Activated CD4-positive, alpha-beta T cell treated with anti-CD3 and anti-CD28 coated beads, Interleukin-2, amount 50 U/mL, for 16 hours (primary cell): ENCODE measurements around the gene PPP1R10.

Source experiments
- DNase-seq: peaks from one replicate; pipeline ENCODE4 v3.0.0-alpha.2; 2020

PPP1R10 gene

GRCh38 chr6:30555816-30556065 is 61.3 kb downstream of the PPP1R10 start:
- DNase-seq, result no peak

DNA sequence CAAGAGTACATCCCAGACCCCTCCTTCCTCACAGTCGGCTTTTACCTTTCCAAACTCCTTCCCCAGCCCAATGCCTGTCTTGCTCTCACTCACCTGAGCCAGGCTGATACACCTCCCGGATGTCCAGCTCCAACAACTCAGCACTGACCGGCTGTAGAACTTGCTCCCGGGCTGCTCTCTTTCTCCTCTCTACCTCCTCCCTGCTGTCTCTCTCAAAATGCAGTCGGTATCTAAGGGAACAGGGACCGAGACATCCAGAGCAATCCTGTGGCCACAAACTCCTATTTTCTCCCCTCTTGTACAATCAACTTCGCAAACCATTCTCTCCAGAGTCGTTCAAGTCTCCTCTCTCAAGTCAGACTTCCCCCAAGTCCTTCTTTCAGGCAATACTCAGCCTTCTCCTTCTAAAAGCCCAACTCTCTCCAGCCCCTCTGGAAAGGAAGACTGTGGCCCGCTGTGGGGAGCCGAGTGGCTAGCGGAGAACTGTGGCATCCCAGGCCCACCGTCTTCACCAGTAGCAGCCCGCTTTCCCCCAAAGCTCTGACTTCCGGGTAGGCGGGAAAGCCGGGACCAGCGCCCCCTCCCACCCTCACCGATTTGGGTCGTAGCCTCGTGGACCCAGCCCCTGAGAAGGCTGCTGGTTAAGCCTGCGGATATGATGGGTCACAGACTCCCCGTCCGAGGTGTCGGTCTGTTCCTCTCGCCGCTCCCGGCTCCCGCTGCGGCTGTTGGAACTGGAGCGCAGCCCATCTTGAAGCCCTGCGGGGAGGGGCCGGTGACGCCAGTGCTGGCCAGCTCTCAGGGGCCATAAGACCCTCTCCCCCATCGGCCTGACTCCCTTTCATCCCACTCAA is 61.9 kb downstream of the PPP1R10 start:
- DNase-seq, result no peak

- DNase-seq, result no peak
Measured at GRCh38 chr6:30554404-30554803, 62.6 kb downstream of the PPP1R10 start.
